ENCODE data around the gene STIL.

DNA sequence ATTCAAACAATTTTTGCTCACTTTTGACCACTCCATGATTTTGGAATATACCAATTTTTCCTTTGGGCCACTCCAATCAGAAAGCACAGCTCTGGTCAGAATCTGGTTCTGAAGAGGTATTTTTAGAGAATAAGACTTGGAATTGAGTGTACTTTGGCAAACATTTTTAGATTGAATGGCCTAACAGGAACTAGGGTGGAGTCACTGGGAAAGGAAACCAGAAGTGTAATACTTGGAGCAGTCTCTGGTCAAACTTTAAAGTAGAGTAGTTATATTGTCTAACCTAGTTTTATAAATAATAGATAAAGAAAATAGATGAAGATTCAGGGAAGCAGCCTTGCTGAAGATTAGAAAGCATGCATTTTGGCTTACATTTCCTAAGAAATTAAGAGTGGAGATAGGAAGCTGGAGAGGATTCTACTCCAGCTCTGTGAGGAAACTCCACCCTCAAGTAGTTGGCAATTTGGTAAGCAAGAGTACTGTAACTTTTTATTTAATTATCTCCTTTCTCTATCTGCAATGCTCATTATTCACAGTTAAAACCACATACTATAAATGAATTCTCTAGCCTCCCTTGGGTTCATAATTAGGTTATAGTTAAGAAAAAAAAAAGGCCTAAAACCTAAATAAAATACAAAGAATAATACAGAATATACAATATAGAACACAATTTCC, 15.8 kb downstream of the STIL start:
- TF ChIP-seq, protein P1, sequence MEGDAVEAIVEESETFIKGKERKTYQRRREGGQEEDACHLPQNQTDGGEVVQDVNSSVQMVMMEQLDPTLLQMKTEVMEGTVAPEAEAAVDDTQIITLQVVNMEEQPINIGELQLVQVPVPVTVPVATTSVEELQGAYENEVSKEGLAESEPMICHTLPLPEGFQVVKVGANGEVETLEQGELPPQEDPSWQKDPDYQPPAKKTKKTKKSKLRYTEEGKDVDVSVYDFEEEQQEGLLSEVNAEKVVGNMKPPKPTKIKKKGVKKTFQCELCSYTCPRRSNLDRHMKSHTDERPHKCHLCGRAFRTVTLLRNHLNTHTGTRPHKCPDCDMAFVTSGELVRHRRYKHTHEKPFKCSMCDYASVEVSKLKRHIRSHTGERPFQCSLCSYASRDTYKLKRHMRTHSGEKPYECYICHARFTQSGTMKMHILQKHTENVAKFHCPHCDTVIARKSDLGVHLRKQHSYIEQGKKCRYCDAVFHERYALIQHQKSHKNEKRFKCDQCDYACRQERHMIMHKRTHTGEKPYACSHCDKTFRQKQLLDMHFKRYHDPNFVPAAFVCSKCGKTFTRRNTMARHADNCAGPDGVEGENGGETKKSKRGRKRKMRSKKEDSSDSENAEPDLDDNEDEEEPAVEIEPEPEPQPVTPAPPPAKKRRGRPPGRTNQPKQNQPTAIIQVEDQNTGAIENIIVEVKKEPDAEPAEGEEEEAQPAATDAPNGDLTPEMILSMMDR (IDR thresholded peaks at IDR 0.05): no peak
- TF ChIP-seq POLR2A (IDR thresholded peaks at IDR 0.05): no peak
